ENCODE measurements around the gene TMEM30B. TPM values are rescaled to one million over a fixed set of nuclear protein-coding genes. Genes with fewer than 3 reads are reported as not detected.

Gene TMEM30B
- total and polyA plus RNA-seq, 2 of the 8 experiments (the other 6 are each of a cell fraction or from before 2014, with no cell fraction given) = 11.2 to 18.7 TPM

DNA sequence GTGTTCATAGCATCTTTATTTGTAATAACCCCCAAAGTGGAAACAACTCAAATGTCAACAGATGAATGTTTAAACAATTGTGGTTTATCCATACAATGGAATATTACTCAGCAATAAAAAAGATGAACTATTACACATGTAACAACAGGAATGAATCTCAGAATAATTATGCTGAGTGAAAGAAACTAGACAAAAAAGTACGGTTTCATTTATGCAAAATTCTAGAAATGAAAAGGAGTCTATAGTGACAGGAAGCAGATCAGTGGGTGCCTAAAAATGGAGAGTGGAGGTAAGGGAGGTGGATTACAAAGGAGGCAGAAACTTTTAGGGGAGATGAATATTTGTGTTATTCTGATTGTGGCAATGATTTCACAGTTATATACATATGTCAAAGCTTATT is 45.0 kb upstream of the TMEM30B start (continued):
- TF ChIP-seq, protein P1, sequence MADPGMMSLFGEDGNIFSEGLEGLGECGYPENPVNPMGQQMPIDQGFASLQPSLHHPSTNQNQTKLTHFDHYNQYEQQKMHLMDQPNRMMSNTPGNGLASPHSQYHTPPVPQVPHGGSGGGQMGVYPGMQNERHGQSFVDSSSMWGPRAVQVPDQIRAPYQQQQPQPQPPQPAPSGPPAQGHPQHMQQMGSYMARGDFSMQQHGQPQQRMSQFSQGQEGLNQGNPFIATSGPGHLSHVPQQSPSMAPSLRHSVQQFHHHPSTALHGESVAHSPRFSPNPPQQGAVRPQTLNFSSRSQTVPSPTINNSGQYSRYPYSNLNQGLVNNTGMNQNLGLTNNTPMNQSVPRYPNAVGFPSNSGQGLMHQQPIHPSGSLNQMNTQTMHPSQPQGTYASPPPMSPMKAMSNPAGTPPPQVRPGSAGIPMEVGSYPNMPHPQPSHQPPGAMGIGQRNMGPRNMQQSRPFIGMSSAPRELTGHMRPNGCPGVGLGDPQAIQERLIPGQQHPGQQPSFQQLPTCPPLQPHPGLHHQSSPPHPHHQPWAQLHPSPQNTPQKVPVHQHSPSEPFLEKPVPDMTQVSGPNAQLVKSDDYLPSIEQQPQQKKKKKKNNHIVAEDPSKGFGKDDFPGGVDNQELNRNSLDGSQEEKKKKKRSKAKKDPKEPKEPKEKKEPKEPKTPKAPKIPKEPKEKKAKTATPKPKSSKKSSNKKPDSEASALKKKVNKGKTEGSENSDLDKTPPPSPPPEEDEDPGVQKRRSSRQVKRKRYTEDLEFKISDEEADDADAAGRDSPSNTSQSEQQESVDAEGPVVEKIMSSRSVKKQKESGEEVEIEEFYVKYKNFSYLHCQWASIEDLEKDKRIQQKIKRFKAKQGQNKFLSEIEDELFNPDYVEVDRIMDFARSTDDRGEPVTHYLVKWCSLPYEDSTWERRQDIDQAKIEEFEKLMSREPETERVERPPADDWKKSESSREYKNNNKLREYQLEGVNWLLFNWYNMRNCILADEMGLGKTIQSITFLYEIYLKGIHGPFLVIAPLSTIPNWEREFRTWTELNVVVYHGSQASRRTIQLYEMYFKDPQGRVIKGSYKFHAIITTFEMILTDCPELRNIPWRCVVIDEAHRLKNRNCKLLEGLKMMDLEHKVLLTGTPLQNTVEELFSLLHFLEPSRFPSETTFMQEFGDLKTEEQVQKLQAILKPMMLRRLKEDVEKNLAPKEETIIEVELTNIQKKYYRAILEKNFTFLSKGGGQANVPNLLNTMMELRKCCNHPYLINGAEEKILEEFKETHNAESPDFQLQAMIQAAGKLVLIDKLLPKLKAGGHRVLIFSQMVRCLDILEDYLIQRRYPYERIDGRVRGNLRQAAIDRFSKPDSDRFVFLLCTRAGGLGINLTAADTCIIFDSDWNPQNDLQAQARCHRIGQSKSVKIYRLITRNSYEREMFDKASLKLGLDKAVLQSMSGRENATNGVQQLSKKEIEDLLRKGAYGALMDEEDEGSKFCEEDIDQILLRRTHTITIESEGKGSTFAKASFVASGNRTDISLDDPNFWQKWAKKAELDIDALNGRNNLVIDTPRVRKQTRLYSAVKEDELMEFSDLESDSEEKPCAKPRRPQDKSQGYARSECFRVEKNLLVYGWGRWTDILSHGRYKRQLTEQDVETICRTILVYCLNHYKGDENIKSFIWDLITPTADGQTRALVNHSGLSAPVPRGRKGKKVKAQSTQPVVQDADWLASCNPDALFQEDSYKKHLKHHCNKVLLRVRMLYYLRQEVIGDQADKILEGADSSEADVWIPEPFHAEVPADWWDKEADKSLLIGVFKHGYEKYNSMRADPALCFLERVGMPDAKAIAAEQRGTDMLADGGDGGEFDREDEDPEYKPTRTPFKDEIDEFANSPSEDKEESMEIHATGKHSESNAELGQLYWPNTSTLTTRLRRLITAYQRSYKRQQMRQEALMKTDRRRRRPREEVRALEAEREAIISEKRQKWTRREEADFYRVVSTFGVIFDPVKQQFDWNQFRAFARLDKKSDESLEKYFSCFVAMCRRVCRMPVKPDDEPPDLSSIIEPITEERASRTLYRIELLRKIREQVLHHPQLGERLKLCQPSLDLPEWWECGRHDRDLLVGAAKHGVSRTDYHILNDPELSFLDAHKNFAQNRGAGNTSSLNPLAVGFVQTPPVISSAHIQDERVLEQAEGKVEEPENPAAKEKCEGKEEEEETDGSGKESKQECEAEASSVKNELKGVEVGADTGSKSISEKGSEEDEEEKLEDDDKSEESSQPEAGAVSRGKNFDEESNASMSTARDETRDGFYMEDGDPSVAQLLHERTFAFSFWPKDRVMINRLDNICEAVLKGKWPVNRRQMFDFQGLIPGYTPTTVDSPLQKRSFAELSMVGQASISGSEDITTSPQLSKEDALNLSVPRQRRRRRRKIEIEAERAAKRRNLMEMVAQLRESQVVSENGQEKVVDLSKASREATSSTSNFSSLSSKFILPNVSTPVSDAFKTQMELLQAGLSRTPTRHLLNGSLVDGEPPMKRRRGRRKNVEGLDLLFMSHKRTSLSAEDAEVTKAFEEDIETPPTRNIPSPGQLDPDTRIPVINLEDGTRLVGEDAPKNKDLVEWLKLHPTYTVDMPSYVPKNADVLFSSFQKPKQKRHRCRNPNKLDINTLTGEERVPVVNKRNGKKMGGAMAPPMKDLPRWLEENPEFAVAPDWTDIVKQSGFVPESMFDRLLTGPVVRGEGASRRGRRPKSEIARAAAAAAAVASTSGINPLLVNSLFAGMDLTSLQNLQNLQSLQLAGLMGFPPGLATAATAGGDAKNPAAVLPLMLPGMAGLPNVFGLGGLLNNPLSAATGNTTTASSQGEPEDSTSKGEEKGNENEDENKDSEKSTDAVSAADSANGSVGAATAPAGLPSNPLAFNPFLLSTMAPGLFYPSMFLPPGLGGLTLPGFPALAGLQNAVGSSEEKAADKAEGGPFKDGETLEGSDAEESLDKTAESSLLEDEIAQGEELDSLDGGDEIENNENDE (IDR thresholded peaks at IDR 0.05; ENCODE audit: insufficient replicate concordance, low read length) = no peak
- no peak for TF ChIP-seq ZNF274 (IDR thresholded peaks at IDR 0.05; ENCODE audit: borderline replicate concordance, extremely low read depth, low read length)
- TF ChIP-seq CHD1 (IDR thresholded peaks at IDR 0.05; ENCODE audit: low read depth, low read length) = no peak

Measured in H1 (cell line).